Measurements from ENCODE around the gene CECR2. TPM values are rescaled to one million over a fixed set of nuclear protein-coding genes. Genes with fewer than 3 reads are reported as not detected.
"Not testable (repeated sequence)": the region's sequence is repeated elsewhere in the genome, so short reads cannot be mapped to it uniquely, and the experiment has no call there.

Gene CECR2
- polyA plus RNA-seq, 4 donors: 6.4 to 19.9 (median 12.6) TPM

DNA sequence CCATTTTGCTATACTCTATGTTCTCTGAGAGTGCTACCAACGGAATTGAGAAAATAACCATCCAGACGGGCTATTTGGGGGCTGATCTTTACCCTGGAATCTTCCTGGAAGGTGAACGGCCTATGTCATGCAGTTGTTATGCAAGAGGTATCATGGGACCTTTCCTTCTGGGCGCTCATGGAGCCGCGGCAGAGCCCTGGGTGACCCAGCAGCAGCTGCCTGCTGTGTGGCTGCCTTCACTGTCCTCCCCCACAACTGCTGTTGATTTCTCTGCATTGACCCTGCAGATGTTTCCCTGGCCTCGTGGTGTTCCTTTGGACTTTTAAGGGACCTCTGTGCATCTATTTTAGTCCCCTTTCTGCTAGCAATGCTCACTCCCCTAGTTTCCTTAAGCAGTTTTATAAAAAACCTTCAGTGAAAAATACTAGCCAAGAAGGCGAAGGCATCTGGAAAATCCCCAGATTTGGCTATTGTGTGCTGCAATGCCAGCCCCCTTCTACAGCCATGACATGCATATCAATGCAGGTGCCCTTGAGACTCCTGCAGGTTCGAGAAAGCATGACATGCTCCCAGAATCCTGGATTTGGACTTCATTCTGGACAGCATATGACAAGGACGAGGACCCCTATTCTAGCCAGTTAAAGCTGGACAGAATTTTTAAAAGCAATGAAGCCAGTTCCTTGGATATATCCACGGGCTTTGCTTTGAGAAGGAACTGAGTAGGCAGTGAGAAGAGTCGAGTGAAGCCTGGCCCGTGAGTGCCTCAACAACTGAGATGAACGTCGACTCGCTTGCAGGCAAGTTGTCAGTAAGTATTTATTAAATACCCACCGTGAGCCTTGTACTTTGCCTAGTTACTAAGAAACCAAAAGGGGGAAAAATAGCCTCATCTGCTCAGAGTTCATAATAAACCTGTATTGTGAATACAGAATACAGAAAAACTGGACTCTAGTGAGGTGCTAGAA is 193.9 kb downstream of the CECR2 start, which contains the start of gene SLC25A18:
Gene SLC25A18 (plus strand): TSS at position 593 of the 965 bp plus-strand sequence. CDS start 16,447 bp downstream, outside the sequence.
- DNase-seq (ENCODE audit: low read depth in 4 of 4, low spot score in 3 of 4): no peak

DNA sequence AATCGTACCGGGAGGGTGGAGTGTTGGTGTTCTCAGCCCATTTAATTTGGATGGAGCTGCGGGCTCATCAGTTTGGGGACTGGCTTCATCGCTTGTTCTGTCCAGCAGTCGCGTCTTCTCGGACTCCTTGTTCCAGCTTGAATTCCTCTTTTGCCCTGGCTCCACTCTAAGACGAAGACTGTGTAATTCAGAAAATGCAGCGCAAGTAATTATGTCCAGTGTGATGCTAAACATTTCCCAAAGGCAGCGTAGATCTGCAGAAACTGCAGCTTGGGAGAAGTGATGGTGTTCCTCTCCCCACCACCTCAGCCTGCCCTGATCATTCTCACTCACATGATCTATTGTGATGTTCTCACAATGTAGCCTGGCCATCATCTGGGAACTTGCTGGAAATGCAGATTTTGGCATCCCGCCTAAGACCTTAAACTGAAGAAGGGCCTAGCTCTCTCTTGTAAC is 194.7 kb downstream of the CECR2 start:
- DNase-seq (ENCODE audit: low read depth in 4 of 4, low spot score in 3 of 4): no peak

- not testable (repeated sequence) for DNase-seq (ENCODE audit: low read depth in 4 of 4, low spot score in 3 of 4)
Observed at GRCh38 chr22:17566016-17566687, 196.9 kb downstream of the CECR2 start.

- DNase-seq (ENCODE audit: low read depth in 4 of 4, low spot score in 3 of 4): no peak
Observed at GRCh38 chr22:17566776-17567175, 197.5 kb downstream of the CECR2 start.

DNA sequence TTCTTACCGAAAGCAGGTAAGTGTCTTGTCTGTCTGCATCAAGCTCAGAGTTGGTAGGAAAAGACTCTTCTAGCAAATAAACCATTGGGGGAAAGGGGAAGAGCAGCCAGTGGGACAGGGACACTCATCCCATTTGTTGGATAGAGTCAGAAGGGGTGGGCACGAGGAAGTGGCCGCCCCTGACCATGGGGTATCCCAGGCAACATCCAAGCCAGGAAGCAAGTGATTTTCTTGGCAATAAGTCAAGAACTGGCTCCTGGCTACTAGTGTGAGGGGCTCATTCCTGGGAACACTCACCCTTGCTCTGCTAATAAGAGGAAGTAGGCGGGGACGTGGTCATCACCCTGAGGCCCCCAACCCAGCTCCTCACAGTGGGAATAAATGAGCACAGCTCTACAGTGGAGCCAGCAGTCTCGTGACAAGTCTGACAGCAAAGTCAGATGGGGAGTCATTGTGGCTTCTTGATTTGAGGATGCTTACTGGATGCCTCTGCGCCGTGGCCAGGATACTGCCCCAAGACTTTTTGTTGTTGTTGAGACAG is 200.8 kb downstream of the CECR2 start:
- DNase-seq (ENCODE audit: low read depth in 4 of 4, low spot score in 3 of 4): no peak

GRCh38 chr22:17570851-17571631 is 201.8 kb downstream of the CECR2 start:
- no peak for DNase-seq (ENCODE audit: low read depth in 4 of 4, low spot score in 3 of 4)

- DNase-seq (ENCODE audit: low read depth in 4 of 4, low spot score in 3 of 4): no peak
Observed at GRCh38 chr22:17575151-17575550, 205.9 kb downstream of the CECR2 start.

DNA sequence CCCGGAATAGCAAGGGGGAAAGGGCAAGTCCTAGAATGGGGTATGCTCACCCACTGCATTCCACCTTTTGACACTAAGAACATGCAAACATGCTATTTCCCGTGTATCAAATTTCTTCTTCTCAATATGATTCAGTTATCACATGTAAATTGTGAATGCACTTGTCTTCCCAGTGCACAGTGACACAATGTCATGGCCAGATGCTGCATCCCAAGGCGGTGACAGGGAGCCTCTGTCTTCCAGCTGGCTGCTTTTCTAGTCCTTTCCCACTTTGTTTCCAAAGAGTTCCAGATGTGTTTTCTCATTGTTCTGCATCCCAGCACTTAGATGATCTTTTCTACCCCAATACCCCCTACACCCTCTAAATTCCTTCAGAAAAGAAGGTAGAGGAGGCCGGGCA is 206.4 kb downstream of the CECR2 start:
- DNase-seq (ENCODE audit: low read depth in 4 of 4, low spot score in 3 of 4): no peak

- no peak for DNase-seq (ENCODE audit: low read depth in 4 of 4, low spot score in 3 of 4)
Observed at GRCh38 chr22:17576470-17576869, 207.2 kb downstream of the CECR2 start.

DNA sequence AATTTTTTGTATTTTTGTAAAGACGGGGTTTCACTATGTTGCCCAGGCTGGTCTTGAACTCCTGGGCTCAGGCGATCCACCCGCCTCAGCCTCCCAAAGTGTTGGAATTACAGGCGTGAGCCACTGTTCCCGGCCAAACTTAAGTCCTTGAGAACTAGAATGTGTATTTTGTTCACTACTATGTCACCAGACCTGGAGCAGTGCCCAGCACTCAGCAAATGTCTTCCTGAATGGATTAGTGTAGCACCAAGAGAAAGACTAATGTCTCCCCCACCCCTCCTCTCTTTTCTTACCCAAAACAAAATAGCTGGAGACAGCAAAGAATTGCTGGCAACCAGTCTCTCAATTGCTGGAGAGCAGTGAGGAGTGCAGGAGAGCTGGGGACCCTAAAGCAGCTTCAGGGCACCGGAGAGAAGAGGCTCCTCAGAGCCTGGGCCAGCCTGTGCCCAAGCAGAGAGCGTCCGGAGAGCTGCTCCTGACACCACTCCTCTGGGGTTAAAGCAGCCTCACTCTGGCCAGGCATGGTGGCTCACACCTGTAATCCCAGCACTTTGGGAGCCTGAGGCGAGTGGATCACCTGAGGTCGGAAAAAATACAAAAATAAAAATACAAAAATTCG is 209.0 kb downstream of the CECR2 start:
- DNase-seq (ENCODE audit: low read depth in 4 of 4, low spot score in 3 of 4): no peak

- no peak for DNase-seq (ENCODE audit: low read depth in 4 of 4, low spot score in 3 of 4)
Observed at GRCh38 chr22:17579535-17579981, 210.3 kb downstream of the CECR2 start.

DNA sequence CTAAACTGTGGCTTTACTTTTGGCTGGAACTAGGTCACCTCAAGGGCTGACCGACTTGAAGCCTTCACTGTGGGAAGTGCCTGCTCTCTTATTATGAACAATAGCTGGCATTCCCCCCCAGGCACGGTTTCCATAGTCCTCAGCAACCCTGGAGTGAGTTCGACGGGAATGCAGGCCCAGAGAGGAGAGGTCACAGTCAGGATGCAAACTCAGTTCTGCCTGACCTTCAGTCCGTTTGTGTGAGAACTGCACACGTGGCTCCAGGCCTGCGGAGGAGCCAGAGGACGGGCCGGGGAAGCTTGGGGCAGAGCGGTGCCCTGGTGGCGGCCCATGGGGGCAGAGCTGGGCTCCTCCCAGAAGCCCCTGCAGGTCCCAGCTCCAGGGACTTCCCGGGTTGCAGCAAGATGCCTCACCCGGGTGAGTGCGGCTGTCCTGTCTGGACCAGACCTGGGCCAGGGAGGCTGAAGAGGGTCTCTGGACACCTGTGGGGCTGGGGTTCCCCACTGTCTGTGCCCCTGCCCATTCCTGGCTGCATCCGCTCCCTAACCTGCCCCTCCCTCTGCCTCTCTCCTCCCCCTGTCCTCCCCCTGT is 211.3 kb downstream of the CECR2 start:
- no peak for DNase-seq (ENCODE audit: low read depth in 4 of 4, low spot score in 3 of 4)

DNA sequence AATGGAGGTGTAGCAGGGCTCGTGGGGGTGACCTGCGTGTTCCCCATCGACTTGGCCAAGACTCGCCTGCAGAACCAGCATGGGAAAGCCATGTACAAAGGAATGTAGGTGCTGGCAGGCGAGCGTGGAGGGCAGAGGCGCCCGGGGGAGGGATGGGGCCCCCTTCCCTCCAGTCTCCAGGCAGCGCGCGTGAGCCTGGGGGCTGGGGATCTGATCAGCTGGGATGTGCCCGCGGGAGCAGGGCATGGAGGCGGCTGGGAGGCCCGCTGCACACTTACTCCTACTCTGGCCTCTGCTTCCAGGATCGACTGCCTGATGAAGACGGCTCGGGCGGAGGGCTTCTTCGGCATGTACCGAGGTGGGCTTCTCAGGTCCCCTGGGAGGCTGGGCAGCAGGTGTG is 211.8 kb downstream of the CECR2 start:
- no peak for DNase-seq (ENCODE audit: low read depth in 4 of 4, low spot score in 3 of 4)

- DNase-seq (ENCODE audit: low read depth in 4 of 4, low spot score in 3 of 4): no peak
Observed at GRCh38 chr22:17581631-17582030, 212.4 kb downstream of the CECR2 start.

GRCh38 chr22:17583151-17583550 is 213.9 kb downstream of the CECR2 start:
- no peak for DNase-seq (ENCODE audit: low read depth in 4 of 4, low spot score in 3 of 4)

GRCh38 chr22:17586831-17587440 is 217.7 kb downstream of the CECR2 start:
- no peak for DNase-seq (ENCODE audit: low read depth in 4 of 4, low spot score in 3 of 4)

- DNase-seq (ENCODE audit: low read depth in 4 of 4, low spot score in 3 of 4): no peak
Observed at GRCh38 chr22:17587629-17588028, 218.4 kb downstream of the CECR2 start.

DNA sequence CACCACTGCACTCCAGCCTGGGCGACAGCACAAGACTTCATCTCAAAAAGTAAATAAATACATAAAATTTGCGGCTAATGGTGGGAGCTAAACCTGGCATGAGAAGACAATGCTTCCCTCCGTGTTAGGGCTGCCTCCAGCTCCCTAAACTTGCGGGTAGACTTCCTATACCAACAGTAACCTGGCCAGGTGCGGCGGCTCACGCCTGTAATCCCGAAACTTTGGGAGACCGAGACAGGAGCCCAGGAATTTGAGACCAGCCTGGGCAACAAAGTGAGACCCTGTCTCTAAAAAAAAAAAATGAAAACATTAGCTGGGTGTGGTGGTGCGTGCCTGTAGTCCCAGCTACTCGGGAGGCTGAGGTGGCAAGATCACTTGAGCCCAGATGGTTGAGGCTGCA is 219.3 kb downstream of the CECR2 start:
- no peak for DNase-seq (ENCODE audit: low read depth in 4 of 4, low spot score in 3 of 4)

- DNase-seq (ENCODE audit: low read depth in 4 of 4, low spot score in 3 of 4): no peak
Observed at GRCh38 chr22:17589810-17590375, 220.6 kb downstream of the CECR2 start.
